GM12878 (cell line): ENCODE results near the gene DNAJB2. TPM values are rescaled to one million over a fixed set of nuclear protein-coding genes. Genes with fewer than 3 reads are reported as not detected.

Experiments
- BCLAF1 ChIP-seq: fragments of 450-650 bp; IDR thresholded peaks from 2 replicates; pipeline ENCODE4 v1.6.1; 2017; ENCODE audit warnings: antibody characterized with exemption, mild to moderate bottlenecking, moderate library complexity
- CTCF ChIP-seq, 3 experiments: IDR thresholded peaks in 2 of 3; conservative IDR thresholded peaks in 1 of 3; 2 replicates each; pipeline ENCODE4 v1.5.1; 2011; ENCODE audit warnings: low read depth in 3 of 3, low read length in 3 of 3, mild to moderate bottlenecking in 3 of 3, control low read depth in 2 of 3, moderate library complexity in 2 of 3, inconsistent platforms in 1 of 3, mixed read lengths in 1 of 3; ENCODE audit not compliant: control insufficient read depth in 2 of 3, insufficient read depth in 1 of 3; ENCODE audit errors: extremely low read depth in 1 of 3
- E4F1 ChIP-seq: fragments of 450-650 bp; IDR thresholded peaks from 2 replicates; pipeline ENCODE4 v1.6.1; 2018; ENCODE audit warnings: borderline replicate concordance, mild to moderate bottlenecking; ENCODE audit not compliant: partially characterized antibody
- EGR1 ChIP-seq, 2 experiments: IDR thresholded peaks; 1 replicate in 1 of 2; 2 replicates in 1 of 2; pipeline ENCODE4 v1.6.1; 2011 to 2012; ENCODE audit warnings: low read depth in 2 of 2, low read length in 2 of 2, borderline replicate concordance in 1 of 2, mild to moderate bottlenecking in 1 of 2, moderate library complexity in 1 of 2
- IRF4 ChIP-seq: IDR thresholded peaks from 2 replicates; pipeline ENCODE4 v1.6.1; 2011; ENCODE audit warnings: low read depth, low read length
- MYB ChIP-seq: fragments of 150-350 bp; IDR thresholded peaks from 2 replicates; pipeline ENCODE4 v1.6.1; 2014; ENCODE audit warnings: mild to moderate bottlenecking, low read depth, low read length, borderline replicate concordance
- NKRF ChIP-seq: fragments of 450-650 bp; conservative IDR thresholded peaks from 2 replicates; pipeline ENCODE4 v1.6.1; 2017; ENCODE audit warnings: mild to moderate bottlenecking, moderate library complexity
- RFX5 ChIP-seq: IDR thresholded peaks from 2 replicates; pipeline ENCODE4 v1.6.1; 2011; ENCODE audit warnings: low read depth, low read length, improper control_type of control experiment
- SMAD5 ChIP-seq: IDR thresholded peaks from 2 replicates; pipeline ENCODE4 v1.6.1; 2016; ENCODE audit warnings: antibody characterized with exemption, low read depth
- ZBED1 ChIP-seq: IDR thresholded peaks from 2 replicates; pipeline ENCODE4 v1.6.1; 2016; ENCODE audit warnings: borderline replicate concordance
- ZNF687 ChIP-seq: fragments of 450-650 bp; IDR thresholded peaks from 2 replicates; pipeline ENCODE4 v1.6.1; 2017; ENCODE audit warnings: mild to moderate bottlenecking, moderate library complexity
- ZSCAN29 ChIP-seq: fragments of 450-650 bp; IDR thresholded peaks from 2 replicates; pipeline ENCODE4 v1.6.1; 2017; ENCODE audit warnings: mild to moderate bottlenecking, moderate library complexity
- polyA plus RNA-seq, 11 experiments: library from polyadenylated mRNA; depleted of rRNA in 4 of 11; unstranded in 6 of 11; stranded (reverse) in 5 of 11; fragments of >200 nt; fragmentation: Nextera tagmentation in 4 of 11; fragmentation: Illumina TruSeq in 1 of 11; extraction: Ambion mirVana in 4 of 11; extraction: Trizol in 1 of 11; gene quantifications; 1 replicate in 1 of 11; 2 replicates in 10 of 11; pipeline versions ENCODE4 v1.2.1 to v1.2.3, GENCODE V29; 2011 to 2016; ENCODE audit warnings: inconsistent platforms in 2 of 11, missing spikeins in 2 of 11, low read depth in 1 of 11
- total RNA-seq, 4 experiments: library from RNA; depleted of rRNA in 3 of 4; stranded (reverse); fragments of >200 nt in 3 of 4; fragmentation: Illumina TruSeq in 1 of 4; extraction: Trizol in 1 of 4; gene quantifications; 2 replicates each; pipeline versions ENCODE4 v1.2.1 to v1.2.3, GENCODE V29; 2013 to 2021

DNAJB2 gene
- total and polyA plus RNA-seq, 10 of the 15 experiments (the other 5 are each of a cell fraction or from before 2014, with no cell fraction given) = 0.26 to 36.5 (median 12.5) TPM

- peak; percentile 48; the same call in 1 of the 2 replicates for TF ChIP-seq NKRF
- TF ChIP-seq IRF4 = no peak
- no peak for TF ChIP-seq MYB
- TF ChIP-seq ZBED1 = no peak
- TF ChIP-seq RFX5 = no peak
- no peak for TF ChIP-seq BCLAF1
- no peak for TF ChIP-seq SMAD5
- no peak for TF ChIP-seq EGR1 (IDR thresholded peaks at IDR 0.05; ENCODE audit: borderline replicate concordance in 1 of 2, low read depth in 2 of 2, low read length in 2 of 2)
- TF ChIP-seq ZSCAN29 = no peak
- TF ChIP-seq E4F1 = peak; percentile 36
- TF ChIP-seq CTCF (IDR thresholded peaks at IDR 0.05 in 2 of 3, conservative IDR thresholded peaks at IDR 0.05 in 1 of 3; ENCODE audit: control insufficient read depth in 2 of 3, extremely low read depth in 1 of 3, insufficient read depth in 1 of 3, low read depth in 3 of 3, low read length in 3 of 3) = no peak
- TF ChIP-seq ZNF687 = peak; percentile 82
These were observed 29.8 kb upstream of the DNAJB2 start (continued) for GRCh38 chr2:219249203-219249980.
